NK-92 (cell line): ENCODE measurements around the gene PFKFB4.
A peak's percentile ranks its signal among the peaks of the same experiment; 100 is the strongest.
"Not testable (repeated sequence)": the region's sequence is repeated elsewhere in the genome, so short reads cannot be mapped to it uniquely, and the experiment has no call there.

Source experiments
- DNase-seq: peaks from one replicate; lab custom pipeline; 2025; ENCODE audit not compliant: unreplicated experiment; lab: John Stamatoyannopoulos, UW

PFKFB4 gene

GRCh38 chr3:48561045-48561736 lies 4.6 kb upstream of the PFKFB4 start:
- DNase-seq, result no peak

DNA sequence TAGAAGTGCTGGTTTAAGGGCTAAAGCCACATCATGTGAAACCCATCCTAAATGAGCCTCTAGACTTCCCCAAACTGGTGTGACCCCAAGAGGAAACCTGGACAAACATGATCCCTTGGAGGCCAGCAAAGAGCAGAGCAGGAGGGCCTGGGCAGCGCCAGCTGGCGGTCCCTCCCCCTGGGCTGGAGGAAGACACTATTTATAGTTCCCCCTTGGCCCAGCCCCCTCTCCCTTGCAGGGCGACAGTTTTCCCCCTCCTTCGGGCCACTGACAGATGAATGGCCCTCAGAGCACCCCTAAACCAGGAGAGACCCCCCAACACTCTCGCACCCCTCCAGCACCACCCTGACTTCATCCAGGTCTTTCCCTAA lies 4.0 kb upstream of the PFKFB4 start:
- DNase-seq, result no peak

GRCh38 chr3:48558493-48559134 lies 2.0 kb upstream of the PFKFB4 start:
- no peak for DNase-seq

- DNase-seq, result no peak
Measured at GRCh38 chr3:48555949-48556795, 431 bp downstream of the PFKFB4 start.

GRCh38 chr3:48555231-48555948 lies 1.2 kb downstream of the PFKFB4 start:
- DNase-seq, result no peak

DNA sequence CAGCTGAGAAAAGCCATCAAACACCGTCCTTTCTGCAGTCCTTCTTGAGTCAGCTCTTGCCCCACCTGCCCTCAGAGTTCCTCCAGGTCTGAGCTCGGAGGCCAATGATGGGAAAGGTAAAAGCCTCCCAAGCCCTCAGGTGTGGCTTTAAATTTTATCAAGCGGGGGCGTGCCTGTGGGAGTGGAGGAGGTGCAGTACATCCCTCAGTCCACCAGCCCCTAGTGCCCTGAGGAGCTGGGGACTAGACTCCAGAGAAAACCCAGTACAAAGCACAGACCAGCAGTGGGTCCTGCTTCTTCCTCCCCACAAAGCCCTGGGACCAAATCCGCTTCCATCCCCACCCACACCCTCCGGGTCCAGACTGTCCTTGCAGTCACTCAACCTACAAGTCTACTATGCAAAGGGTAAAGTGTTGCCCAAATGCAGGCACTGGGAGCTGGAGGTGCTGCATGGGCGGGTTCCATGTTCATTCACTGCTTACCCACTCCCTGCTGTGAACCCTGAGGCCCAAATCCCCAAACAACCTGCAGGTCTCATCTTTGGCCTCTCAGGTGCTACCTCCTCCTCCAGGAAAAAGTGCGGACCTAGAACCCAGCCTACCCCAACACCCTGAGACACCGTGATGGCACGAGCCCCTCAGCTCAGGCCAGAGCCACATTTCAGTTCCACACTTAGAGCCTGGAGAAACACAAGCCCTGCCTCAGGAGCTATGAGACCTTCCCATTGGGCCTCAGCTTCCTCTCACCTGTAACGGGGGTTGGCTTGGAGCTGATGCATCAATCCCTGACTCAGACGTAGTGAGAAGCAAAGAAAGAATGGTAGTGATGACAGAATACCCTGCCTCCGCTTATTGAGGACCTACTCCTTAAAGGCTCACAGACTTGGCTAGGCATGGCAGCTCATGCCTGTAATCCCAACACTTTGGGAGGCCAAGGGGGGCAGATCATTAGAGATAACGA lies 2.4 kb downstream of the PFKFB4 start:
- no peak for DNase-seq

- no peak for DNase-seq
Measured at GRCh38 chr3:48553361-48553760, 3.2 kb downstream of the PFKFB4 start.

- no peak for DNase-seq
Measured at GRCh38 chr3:48552111-48552951, 4.3 kb downstream of the PFKFB4 start.

- not testable (repeated sequence) for DNase-seq
Measured at GRCh38 chr3:48551651-48552050, 5.0 kb downstream of the PFKFB4 start.

DNA sequence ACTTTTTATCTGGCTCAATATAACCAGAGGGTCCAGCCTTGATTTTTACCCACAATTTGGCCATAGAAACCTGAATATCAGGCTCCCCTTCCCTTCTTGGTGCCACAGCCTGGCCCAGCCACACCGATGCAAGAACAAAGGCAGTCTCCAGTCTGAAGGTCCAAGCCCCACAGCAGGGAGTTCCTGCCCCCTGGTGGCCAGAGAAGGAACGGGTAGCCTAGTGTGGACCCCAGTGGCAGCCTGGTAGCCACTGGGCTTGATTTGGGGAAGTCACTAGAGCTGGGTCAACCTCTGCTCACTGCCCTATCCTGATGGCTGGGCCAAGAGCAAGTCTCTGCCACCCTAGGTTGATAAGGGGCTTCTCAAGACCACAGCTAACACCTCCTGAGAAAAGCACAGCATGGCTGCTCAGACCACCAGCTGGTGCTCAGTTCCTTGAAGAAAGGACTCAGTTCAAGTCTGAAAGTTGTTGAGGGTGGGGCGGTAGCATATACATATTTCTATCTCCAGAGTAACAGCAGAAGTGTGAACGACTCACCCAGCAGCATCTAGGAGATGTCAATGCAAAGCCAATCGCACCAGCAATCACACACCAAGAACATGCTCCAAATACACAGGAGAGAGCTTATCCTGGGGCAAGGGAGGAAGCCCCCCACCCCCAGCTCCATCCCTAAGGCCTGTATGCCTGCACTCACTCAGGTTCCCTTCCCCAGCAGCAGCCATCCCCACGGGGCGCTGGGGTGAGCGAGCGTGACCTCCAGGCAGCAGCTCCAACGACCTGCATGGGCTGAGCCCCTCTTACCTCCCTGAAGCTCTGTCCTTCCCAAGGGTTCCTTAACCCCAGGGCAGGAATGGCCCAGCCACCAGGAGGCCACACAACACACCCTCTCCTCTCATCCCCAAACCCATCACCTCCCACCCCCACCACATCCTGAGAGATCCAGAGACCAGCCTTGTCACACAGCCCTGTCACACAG lies 7.6 kb downstream of the PFKFB4 start:
- DNase-seq, result peak; percentile 2

- no peak for DNase-seq
Measured at GRCh38 chr3:48548126-48548525, 8.5 kb downstream of the PFKFB4 start.

- DNase-seq, result no peak
Measured at GRCh38 chr3:48546203-48546829, 10.3 kb downstream of the PFKFB4 start.

DNA sequence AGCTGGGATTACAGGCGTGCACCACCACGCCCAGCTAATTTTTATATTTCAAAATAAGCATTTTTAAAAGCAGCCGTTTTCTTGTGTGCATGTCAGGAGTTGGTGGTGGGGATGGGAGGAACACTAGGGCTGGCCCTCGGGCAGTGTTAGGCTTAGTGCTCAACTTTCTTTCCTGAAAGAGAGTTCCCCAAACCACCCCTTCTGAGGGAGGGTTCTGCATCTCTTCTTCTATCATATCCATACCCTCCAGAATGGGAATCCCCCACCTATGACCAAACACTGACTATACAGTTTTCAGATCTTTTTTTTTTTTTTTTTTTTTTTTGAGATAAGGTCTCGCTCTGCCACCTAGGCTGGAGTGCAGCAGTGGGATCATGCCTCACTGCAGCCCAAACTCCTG lies 12.5 kb downstream of the PFKFB4 start:
- no peak for DNase-seq

GRCh38 chr3:48543271-48543866 lies 13.2 kb downstream of the PFKFB4 start:
- DNase-seq, result no peak

- DNase-seq, result no peak
Measured at GRCh38 chr3:48538451-48538850, 18.2 kb downstream of the PFKFB4 start.

DNA sequence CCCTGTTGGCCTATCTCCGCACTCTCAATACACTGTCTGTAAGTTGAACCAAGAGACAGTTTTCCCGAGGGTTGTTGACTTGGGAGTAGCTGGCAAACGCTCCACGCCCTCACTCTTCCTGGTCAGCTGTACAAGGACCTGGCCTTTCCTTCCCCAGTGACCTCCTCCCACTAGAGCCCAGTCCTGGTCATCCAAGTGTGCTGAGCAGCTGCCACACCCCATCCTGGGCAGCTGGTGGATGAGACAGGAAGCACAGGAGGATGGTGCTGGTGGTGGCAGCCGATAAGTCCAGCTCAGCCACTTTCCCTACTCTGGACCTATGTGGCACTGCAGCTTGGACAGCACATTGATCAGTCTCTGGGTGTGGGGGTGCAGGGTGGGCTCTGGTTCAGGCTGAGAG lies 19.8 kb downstream of the PFKFB4 start:
- DNase-seq, result no peak

- no peak for DNase-seq
Measured at GRCh38 chr3:48536116-48536515, 20.5 kb downstream of the PFKFB4 start.
